HepG2 (cell line): ENCODE results near the gene SLC35A2. TPM values are rescaled to one million over a fixed set of nuclear protein-coding genes. Genes with fewer than 3 reads are reported as not detected.
A peak's percentile ranks its signal among the peaks of the same experiment; 100 is the strongest.

Experiments
- ATAC-seq: fragments of 200-7000 bp; cut with Tn5 transposase; 3 replicates; pipeline ENCODE4 v1.9.1; 2020; ENCODE audit warnings: mild to moderate bottlenecking, moderate library complexity
- BruUV-seq: library from RNA; stranded (reverse); fragments of 400-500 nt; replicated peaks from 2 replicates; lab custom pipeline; 2021; lab: Mats Ljungman, UMichigan
- CTCF ChIA-PET: fragments of 300-600 bp; formaldehyde crosslinking; extraction: SDS; loops from one replicate; lab custom pipeline; 2021; ENCODE audit warnings: low total read pairs, inconsistent platforms, low intra/inter-chr PET ratio; lab: Yijun Ruan, JAX
- POLR2A ChIA-PET: fragments of 350-600 bp; sonication (Branson Sonifier 250); formaldehyde crosslinking; loops from one replicate; lab custom pipeline; 2020; ENCODE audit warnings: antibody characterized with exemption, inconsistent platforms; lab: Yijun Ruan, JAX
- DNase-seq: peaks from one replicate; pipeline ENCODE4 v3.0.0-alpha.2; 2015; ENCODE audit warnings: low spot score
- FAIRE-seq: peaks from 3 replicates; lab custom pipeline; 2011; peaks lifted over from hg19 to GRCh38; lab: Jason Lieb, UNC
- H2AFZ ChIP-seq: one replicate; pipeline ENCODE4 v1.6.1; 2011; ENCODE audit warnings: low read length, inconsistent platforms
- H3K27ac ChIP-seq: fragments of 300-600 bp; 3 replicates; pipeline ENCODE4 v1.8.0; 2011; ENCODE audit warnings: mixed run types, mild to moderate bottlenecking, mixed read lengths, low read length, inconsistent platforms; ENCODE audit not compliant: insufficient read depth; ENCODE audit errors: extremely low read length
- H3K27me3 ChIP-seq, 2 experiments: fragments of 200-600 bp in 1 of 2; 2 replicates in 1 of 2; 3 replicates in 1 of 2; pipeline versions ENCODE4 v1.6.0 to v1.8.0; 2011; ENCODE audit warnings: low read length in 2 of 2, mild to moderate bottlenecking in 2 of 2, moderate library complexity in 2 of 2, inconsistent platforms in 1 of 2; ENCODE audit not compliant: insufficient read depth in 2 of 2, control insufficient read depth in 1 of 2
- H3K36me3 ChIP-seq, 2 experiments: fragments of 200-600 bp in 1 of 2; replicated peaks in 1 of 2; 2 replicates in 1 of 2; 3 replicates in 1 of 2; pipeline versions ENCODE4 v1.5.1 to v1.8.0; 2011; ENCODE audit warnings: low read length in 2 of 2, inconsistent platforms in 1 of 2; ENCODE audit not compliant: insufficient read depth in 2 of 2, control insufficient read depth in 1 of 2
- H3K4me1 ChIP-seq: 2 replicates; pipeline ENCODE4 v1.5.1; 2012; ENCODE audit warnings: low read length, inconsistent platforms; ENCODE audit not compliant: insufficient read depth
- H3K4me2 ChIP-seq: 2 replicates; pipeline ENCODE4 v1.6.0; 2011; ENCODE audit warnings: low read depth, low read length, inconsistent platforms
- H3K4me3 ChIP-seq, 3 experiments: fragments of 200-600 bp in 1 of 3; sonication (generic), shearing (Covaris generic) in 1 of 3; replicated peaks in 1 of 3; 2 replicates each; pipeline ENCODE4 v1.5.1; 2011 to 2016; ENCODE audit warnings: low read length in 3 of 3, inconsistent platforms in 2 of 3, low read depth in 2 of 3, mild to moderate bottlenecking in 2 of 3, control low read depth in 1 of 3, mixed read lengths in 1 of 3; ENCODE audit not compliant: insufficient read depth in 1 of 3
- H3K79me2 ChIP-seq: one replicate; pipeline ENCODE4 v1.6.1; 2011; ENCODE audit warnings: low read length, inconsistent platforms; ENCODE audit not compliant: insufficient read depth
- H3K9ac ChIP-seq: 2 replicates; pipeline ENCODE4 v1.6.0; 2011; ENCODE audit warnings: mild to moderate bottlenecking, low read depth, low read length, inconsistent platforms; ENCODE audit not compliant: insufficient read depth
- H3K9me3 ChIP-seq: 2 replicates; pipeline ENCODE4 v1.5.1; 2012; ENCODE audit warnings: mild to moderate bottlenecking, low read length
- H4K20me1 ChIP-seq: 2 replicates; pipeline ENCODE4 v1.6.0; 2011; ENCODE audit warnings: inconsistent platforms, mild to moderate bottlenecking, low read length, moderate library complexity; ENCODE audit not compliant: insufficient read depth
- ARID3A ChIP-seq: IDR thresholded peaks from 2 replicates; pipeline ENCODE4 v1.6.1; 2012; ENCODE audit warnings: low read depth, low read length, improper control_type of control experiment
- KAT2B ChIP-seq: fragments of 150-350 bp; IDR thresholded peaks from 2 replicates; pipeline ENCODE4 v1.6.1; 2014; ENCODE audit warnings: low read depth, low read length, borderline replicate concordance
- KDM5B ChIP-seq: sonication (generic); formaldehyde crosslinking; IDR thresholded peaks from 2 replicates; pipeline ENCODE4 v1.4.0; 2020; ENCODE audit warnings: missing genetic modification reagents, mild to moderate bottlenecking, borderline replicate concordance
- NBN ChIP-seq: fragments of 450-650 bp; conservative IDR thresholded peaks from 2 replicates; pipeline ENCODE4 v1.6.1; 2017
- SMYD3 ChIP-seq: sonication (generic); formaldehyde crosslinking; IDR thresholded peaks from 2 replicates; pipeline ENCODE4 v1.8.1; 2023; ENCODE audit warnings: mild to moderate bottlenecking, missing genetic modification reagents
- SOX13 ChIP-seq, 3 experiments: fragments of 450-650 bp in 1 of 3; sonication (generic) in 1 of 3; formaldehyde crosslinking in 1 of 3; IDR thresholded peaks in 2 of 3; conservative IDR thresholded peaks in 1 of 3; 2 replicates each; pipeline versions ENCODE4 v1.5.0 to v1.6.1; 2016 to 2020; ENCODE audit warnings: antibody characterized with exemption in 1 of 3, mild to moderate bottlenecking in 1 of 3, missing compliant biosample characterization in 1 of 3, missing genetic modification reagents in 1 of 3, moderate library complexity in 1 of 3
- TCF12 ChIP-seq, 2 experiments: fragments of 450-650 bp in 1 of 2; sonication (generic) in 1 of 2; formaldehyde crosslinking in 1 of 2; IDR thresholded peaks; 2 replicates each; pipeline versions ENCODE4 v1.6.1 to v1.8.0; 2017 to 2022; ENCODE audit warnings: antibody characterized with exemption in 1 of 2, mild to moderate bottlenecking in 1 of 2, missing genetic modification reagents in 1 of 2, moderate library complexity in 1 of 2
- YY1 ChIP-seq: IDR thresholded peaks from 2 replicates; pipeline ENCODE4 v1.6.1; 2011; ENCODE audit warnings: low read length, low read depth, moderate library complexity, mild to moderate bottlenecking; ENCODE audit not compliant: insufficient read depth, insufficient replicate concordance
- ZBTB7B ChIP-seq: sonication (generic); formaldehyde crosslinking; IDR thresholded peaks from 2 replicates; pipeline ENCODE4 v1.4.0; 2020; ENCODE audit warnings: missing genetic modification reagents
- ZNF547 ChIP-seq: sonication (generic); formaldehyde crosslinking; IDR thresholded peaks from 2 replicates; pipeline ENCODE4 v1.5.1; 2020; ENCODE audit warnings: mild to moderate bottlenecking, missing genetic modification reagents
- ZNF710 ChIP-seq: sonication (generic); formaldehyde crosslinking; IDR thresholded peaks from 2 replicates; pipeline ENCODE4 v1.5.0; 2020; ENCODE audit warnings: mild to moderate bottlenecking, missing genetic modification reagents, borderline replicate concordance
- WGBS: methylation state at CpG from one replicate; pipeline ENCODE4 v1.1.6; 2017; ENCODE audit warnings: low lambda C conversion rate; 5-methylcytosine and 5-hydroxymethylcytosine counted together
- in situ Hi-C: cut with HindIII; loops from 2 replicates; pipeline ENCODE4 v1.10.0; 2017; ENCODE audit warnings: low pct_unique_long_range_greater_than_20kb; ENCODE audit not compliant: extremely low pct_ligation_motif_present
- intact Hi-C: fragments of 100-400 bp; cut with micrococcal nuclease; formaldehyde crosslinking; loops from one replicate; pipeline ENCODE4 v1.10.0; 2022; ENCODE audit not compliant: unreplicated experiment
- polyA plus RNA-seq, 8 experiments: library from polyadenylated mRNA; depleted of rRNA in 3 of 8; stranded (reverse) in 7 of 8; unstranded in 1 of 8; fragments of >200 nt; fragmentation: Illumina TruSeq in 4 of 8; extraction: Trizol in 4 of 8; gene quantifications; 2 replicates each; pipeline versions ENCODE4 v1.2.1 to v1.2.3, GENCODE V29; 2011 to 2016; ENCODE audit warnings: low read depth in 4 of 8, missing spikeins in 1 of 8, mixed read lengths in 1 of 8; ENCODE audit not compliant: insufficient read depth in 1 of 8
- total RNA-seq, 5 experiments: library from RNA; depleted of rRNA; stranded (reverse); fragments of >200 nt; fragmentation: Illumina TruSeq; extraction: Trizol; gene quantifications; 2 replicates each; pipeline ENCODE4 v1.2.3, GENCODE V29; 2016; ENCODE audit warnings: low read depth in 1 of 5
- TF ChIP-seq, protein P1 (sequence below): sonication (generic); formaldehyde crosslinking; IDR thresholded peaks from 2 replicates; pipeline ENCODE4 v1.8.1; 2022; ENCODE audit warnings: mild to moderate bottlenecking, missing genetic modification reagents
- TF ChIP-seq, protein P2 (sequence below): IDR thresholded peaks from 2 replicates; pipeline ENCODE4 v1.6.1; 2016; ENCODE audit warnings: missing genetic modification reagents, missing compliant biosample characterization

Gene SLC35A2
- total and polyA plus RNA-seq, 2 of the 13 experiments (the other 11 are each of a cell fraction or from before 2014, with no cell fraction given) = 32.1 to 40.8 TPM

DNA sequence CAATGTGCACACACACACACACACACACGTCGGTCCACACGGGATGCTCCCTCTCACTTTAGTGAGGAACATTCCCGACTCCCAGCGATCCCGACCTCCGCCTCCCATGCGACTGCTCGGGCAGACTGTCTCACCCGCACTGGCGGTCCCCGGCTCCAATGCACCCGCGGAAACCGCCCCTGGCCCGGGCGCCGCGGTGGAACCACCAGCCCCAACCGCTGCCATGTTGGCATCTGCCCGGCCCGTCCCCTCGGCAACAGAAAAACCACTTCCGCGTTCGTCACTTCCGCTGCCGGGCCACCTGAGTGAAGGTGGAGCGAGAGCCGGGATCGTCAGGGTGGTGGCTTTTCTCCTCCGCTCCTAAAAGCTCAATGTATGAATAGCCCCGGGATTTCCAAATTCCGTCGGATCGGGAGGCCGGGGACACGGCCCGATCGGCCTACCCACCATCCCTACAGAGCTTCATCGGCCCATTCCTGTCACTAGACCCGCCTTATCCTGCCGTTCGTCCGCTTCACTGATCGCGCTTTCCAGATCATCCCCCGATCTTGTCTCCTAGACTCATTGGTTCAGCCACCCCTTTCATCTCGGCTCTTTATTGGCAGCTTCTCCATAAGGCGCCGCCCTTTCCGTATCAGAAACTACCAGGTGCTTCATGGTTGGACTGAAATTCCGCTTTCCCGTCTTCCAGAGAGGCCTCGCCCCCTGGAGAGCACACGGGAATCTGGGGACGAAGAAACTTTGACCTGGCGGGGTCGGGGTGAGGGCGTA lies at the start of gene SLC35A2 (continued):
- 0 out of 2 replicates have a peak, but pooled peaks have one; percentile 7 for TF ChIP-seq ARID3A
- 0 out of 2 replicates have a peak, but pooled peaks have one; percentile 26 for TF ChIP-seq ZNF547 (CRISPR knock-in tag)
- TF ChIP-seq KDM5B = no peak
- TF ChIP-seq KAT2B = no peak
- TF ChIP-seq SOX13 (IDR thresholded peaks at IDR 0.05) = no peak
- no peak for TF ChIP-seq SOX13 (CRISPR knock-in tag; conservative IDR thresholded peaks at IDR 0.05 in 1 of 2, IDR thresholded peaks at IDR 0.05 in 1 of 2)
- no peak for TF ChIP-seq ZBTB7B (CRISPR knock-in tag)
- TF ChIP-seq, protein P1, sequence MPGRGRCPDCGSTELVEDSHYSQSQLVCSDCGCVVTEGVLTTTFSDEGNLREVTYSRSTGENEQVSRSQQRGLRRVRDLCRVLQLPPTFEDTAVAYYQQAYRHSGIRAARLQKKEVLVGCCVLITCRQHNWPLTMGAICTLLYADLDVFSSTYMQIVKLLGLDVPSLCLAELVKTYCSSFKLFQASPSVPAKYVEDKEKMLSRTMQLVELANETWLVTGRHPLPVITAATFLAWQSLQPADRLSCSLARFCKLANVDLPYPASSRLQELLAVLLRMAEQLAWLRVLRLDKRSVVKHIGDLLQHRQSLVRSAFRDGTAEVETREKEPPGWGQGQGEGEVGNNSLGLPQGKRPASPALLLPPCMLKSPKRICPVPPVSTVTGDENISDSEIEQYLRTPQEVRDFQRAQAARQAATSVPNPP (CRISPR knock-in tag) = no peak
- TF ChIP-seq, all 625 proteins: peak for 100

DNA sequence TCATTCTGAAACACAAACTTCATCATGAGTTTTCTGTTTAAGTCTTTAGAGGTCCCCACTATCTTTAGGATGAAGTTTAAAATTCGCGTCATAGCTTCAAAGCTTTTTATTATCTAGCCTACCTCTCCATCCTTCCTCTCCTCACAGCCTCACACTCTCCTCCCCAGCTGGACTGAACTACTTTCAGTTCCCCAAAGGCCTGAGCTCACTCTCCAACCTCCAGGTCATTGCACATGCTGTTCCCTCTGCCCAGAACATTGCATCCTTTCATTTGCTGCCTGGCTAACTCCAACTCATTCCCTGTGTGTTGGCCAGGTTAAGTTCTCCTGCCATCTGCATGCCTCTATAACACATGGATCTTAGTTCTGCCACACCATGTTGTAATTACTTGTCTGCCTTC lies 48.8 kb upstream of the SLC35A2 start:
- CTCF ChIA-PET = no interaction called here
- in situ Hi-C loops = no loop called here
- no peak overlapping the region for H3K4me2 ChIP-seq
- TF ChIP-seq SMYD3 (no peak), ZNF710 (no peak), YY1 (no peak), NBN (no peak), TCF12 (IDR thresholded peaks at IDR 0.05) (no peak), TCF12 (CRISPR knock-in tag; IDR thresholded peaks at IDR 0.05) (no peak)
- TF ChIP-seq, protein P2, sequence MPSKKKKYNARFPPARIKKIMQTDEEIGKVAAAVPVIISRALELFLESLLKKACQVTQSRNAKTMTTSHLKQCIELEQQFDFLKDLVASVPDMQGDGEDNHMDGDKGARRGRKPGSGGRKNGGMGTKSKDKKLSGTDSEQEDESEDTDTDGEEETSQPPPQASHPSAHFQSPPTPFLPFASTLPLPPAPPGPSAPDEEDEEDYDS = no peak

More for the DNA sequence above, 48.8 kb upstream of the SLC35A2 start:
- no peaks in the 10 kb centered on the region for H3K27me3 ChIP-seq
- intact Hi-C loops = no loop called here
- H3K36me3 ChIP-seq = peaks cover 0 to 6% of the 10 kb centered on the region in 2 experiments; a peak in 2 of 5 replicates
- no peaks in the 10 kb centered on the region for H3K9me3 ChIP-seq
- no peak overlapping the region for H3K9ac ChIP-seq
- POLR2A ChIA-PET = no interaction called here
- H2AFZ ChIP-seq = no peak overlapping the region
- no TSS peak for BruUV-seq
- WGBS = 98% methylated on average over 2 of the region's 2 CpGs
- H3K4me3 ChIP-seq = no peak overlapping the region
- no peak for FAIRE-seq
- no peak overlapping the region for H3K27ac ChIP-seq
- no peaks in the 10 kb centered on the region for H4K20me1 ChIP-seq
- no peak for DNase-seq
- H3K4me1 ChIP-seq = peaks cover 45% of the 10 kb centered on the region
- ATAC-seq = no peak
- peaks cover 17% of the 10 kb centered on the region for H3K79me2 ChIP-seq
